Measurements from ENCODE around the gene IDUA. TPM values are rescaled to one million over a fixed set of nuclear protein-coding genes. Genes with fewer than 3 reads are reported as not detected.

Gene IDUA
- total RNA-seq, 4 donors from 2014 or later = 9.7 to 32.3 (median 25.0) TPM

DNA sequence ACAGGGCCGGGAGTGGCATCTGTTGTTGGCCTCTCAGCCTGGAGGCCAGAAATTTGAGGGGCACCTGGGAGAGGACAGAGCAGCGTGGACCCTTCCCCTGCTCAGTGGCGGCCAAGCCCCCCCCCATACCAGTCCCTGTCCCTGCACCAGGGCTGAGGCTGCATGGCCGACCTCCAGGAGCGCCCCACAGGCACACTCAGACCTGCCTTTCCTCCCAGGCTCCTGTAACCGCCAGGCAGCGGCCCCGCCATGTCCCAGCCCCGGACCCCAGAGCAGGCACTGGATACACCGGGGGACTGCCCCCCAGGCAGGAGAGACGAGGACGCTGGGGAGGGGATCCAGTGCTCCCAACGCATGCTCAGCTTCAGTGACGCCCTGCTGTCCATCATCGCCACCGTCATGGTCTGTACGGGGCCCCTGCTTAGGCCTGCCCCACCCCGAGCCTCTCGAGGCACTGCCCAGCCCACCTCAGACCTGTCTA, 39.3 kb upstream of the IDUA start:
- TF ChIP-seq, protein P1, sequence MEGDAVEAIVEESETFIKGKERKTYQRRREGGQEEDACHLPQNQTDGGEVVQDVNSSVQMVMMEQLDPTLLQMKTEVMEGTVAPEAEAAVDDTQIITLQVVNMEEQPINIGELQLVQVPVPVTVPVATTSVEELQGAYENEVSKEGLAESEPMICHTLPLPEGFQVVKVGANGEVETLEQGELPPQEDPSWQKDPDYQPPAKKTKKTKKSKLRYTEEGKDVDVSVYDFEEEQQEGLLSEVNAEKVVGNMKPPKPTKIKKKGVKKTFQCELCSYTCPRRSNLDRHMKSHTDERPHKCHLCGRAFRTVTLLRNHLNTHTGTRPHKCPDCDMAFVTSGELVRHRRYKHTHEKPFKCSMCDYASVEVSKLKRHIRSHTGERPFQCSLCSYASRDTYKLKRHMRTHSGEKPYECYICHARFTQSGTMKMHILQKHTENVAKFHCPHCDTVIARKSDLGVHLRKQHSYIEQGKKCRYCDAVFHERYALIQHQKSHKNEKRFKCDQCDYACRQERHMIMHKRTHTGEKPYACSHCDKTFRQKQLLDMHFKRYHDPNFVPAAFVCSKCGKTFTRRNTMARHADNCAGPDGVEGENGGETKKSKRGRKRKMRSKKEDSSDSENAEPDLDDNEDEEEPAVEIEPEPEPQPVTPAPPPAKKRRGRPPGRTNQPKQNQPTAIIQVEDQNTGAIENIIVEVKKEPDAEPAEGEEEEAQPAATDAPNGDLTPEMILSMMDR (IDR thresholded peaks at IDR 0.05) = no peak
- no peak for TF ChIP-seq POLR2A (IDR thresholded peaks at IDR 0.05)
- Histone ChIP-seq H3K4me1 (peaks cover 6 to 8% of the 10 kb centered on the region in 2 donors), H3K4me3 (replicated peaks in 1 of 3) (no peak overlapping the region), H3K27me3 (no peaks in the 10 kb centered on the region), H3K36me3 (no peaks in the 10 kb centered on the region), H3K27ac (no peak overlapping the region), H3K9me3 (no peaks in the 10 kb centered on the region)
- DNase-seq = no peak
- intact Hi-C loops (cut with DNase I) = no loop called here
- WGBS, 2 donors = 90 to 94% methylated on average over 4 to 12 of the region's 19 CpGs

DNA sequence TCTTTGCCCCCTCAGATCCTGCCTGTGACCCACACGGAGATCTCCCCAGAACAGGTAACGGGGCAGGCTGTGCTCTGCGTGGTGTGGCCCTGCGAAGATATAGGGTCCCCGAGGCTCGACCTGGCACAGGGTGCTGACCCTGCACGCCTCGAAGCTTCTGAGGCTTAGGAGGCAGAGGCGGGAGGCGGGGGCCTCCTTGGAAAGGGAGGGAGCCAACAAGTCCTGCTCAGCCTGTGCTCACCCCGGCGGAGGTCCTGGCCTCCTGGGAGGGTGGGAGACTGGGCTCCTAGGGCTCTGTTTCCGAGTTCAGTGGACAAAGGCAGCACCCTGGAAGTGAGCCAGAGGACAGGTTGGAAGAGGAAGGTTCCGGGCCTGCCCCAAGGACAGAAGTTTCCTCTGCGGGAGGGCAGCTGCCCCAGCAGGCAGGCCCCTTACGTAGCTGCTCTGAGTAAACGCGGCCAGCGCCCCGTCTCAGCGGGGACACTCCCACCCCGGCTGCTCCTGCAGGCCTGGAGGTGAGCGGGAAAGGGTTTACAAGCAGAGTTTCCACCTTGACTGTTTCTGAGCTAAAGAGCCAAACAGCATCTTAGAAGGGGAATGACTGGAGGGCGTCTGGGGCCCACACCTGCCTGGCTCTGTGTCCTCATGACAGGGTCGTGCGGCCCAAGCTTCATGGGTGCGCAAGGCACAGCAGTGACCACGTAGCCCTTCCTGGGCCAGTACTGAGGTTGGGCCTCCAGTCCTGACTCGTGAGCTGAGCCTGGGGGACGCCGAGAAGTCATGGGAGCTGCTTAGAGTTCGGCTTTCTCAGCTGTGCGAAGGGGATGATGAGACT, 38.5 kb upstream of the IDUA start:
- WGBS, 2 donors = 75 to 78% methylated on average over 26 to 31 of the region's 33 CpGs
- TF ChIP-seq POLR2A (IDR thresholded peaks at IDR 0.05) = no peak
- TF ChIP-seq, protein P1 (IDR thresholded peaks at IDR 0.05) = no peak

DNA sequence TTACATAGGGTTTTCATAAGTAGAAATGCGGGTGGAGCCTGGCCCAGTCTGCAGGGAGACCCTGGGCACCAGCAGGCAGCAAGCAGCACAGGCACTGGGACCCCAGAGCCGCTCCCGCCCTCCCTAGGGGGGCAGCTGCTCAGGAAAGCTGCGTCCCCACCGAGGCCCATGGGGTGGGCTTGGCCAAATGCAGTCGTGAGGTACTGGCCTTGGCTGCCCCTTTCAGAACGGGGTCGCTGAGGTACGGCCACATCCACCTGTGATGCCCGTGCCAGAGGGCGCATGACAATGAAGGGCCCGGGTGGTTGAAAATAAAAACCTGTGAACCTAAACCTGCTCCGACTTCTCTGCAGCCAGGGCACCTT, 37.9 kb upstream of the IDUA start:
- Histone ChIP-seq H3K27ac (no peak overlapping the region), H3K36me3 (no peaks in the 10 kb centered on the region), H3K27me3 (no peaks in the 10 kb centered on the region), H3K4me3 (replicated peaks in 1 of 3) (no peak overlapping the region), H3K9me3 (no peaks in the 10 kb centered on the region), H3K4me1 (peaks cover 6 to 8% of the 10 kb centered on the region in 2 donors)
- no peak for DNase-seq
- 87 to 96% methylated on average over 8 to 12 of the region's 13 CpGs for WGBS, 2 donors
- intact Hi-C loops (cut with DNase I) = no loop called here
- TF ChIP-seq POLR2A (IDR thresholded peaks at IDR 0.05) = no peak
- TF ChIP-seq, protein P1 (IDR thresholded peaks at IDR 0.05) = no peak

More for the DNA sequence above, 38.5 kb upstream of the IDUA start:
- intact Hi-C loops (cut with DNase I) = no loop called here
- Histone ChIP-seq H3K36me3 (no peaks in the 10 kb centered on the region), H3K27me3 (no peaks in the 10 kb centered on the region), H3K4me3 (replicated peaks in 1 of 3) (no peak overlapping the region), H3K9me3 (no peaks in the 10 kb centered on the region), H3K27ac (no peak overlapping the region), H3K4me1 (peaks cover 6 to 8% of the 10 kb centered on the region in 2 donors)
- no peak for DNase-seq

GRCh38 chr4:949656-950055, 37.2 kb upstream of the IDUA start:
- intact Hi-C loops (cut with DNase I) = no loop called here
- no peak for TF ChIP-seq POLR2A (IDR thresholded peaks at IDR 0.05)
- TF ChIP-seq, protein P1 (IDR thresholded peaks at IDR 0.05) = no peak
- H3K9me3 ChIP-seq = no peaks in the 10 kb centered on the region
- no peaks in the 10 kb centered on the region for H3K27me3 ChIP-seq
- H3K36me3 ChIP-seq = peaks cover 0 to 6% of the 10 kb centered on the region in 2 donors
- WGBS, 2 donors = 90 to 92% methylated on average over 16 to 20 of the region's 20 CpGs
- H3K4me3 ChIP-seq (replicated peaks in 1 of 3) = no peak overlapping the region
- H3K4me1 ChIP-seq = peaks cover 6 to 8% of the 10 kb centered on the region in 2 donors
- H3K27ac ChIP-seq = no peak overlapping the region
- DNase-seq = no peak
